Measurements from ENCODE around the gene FAAH.

The FAAH gene

DNA sequence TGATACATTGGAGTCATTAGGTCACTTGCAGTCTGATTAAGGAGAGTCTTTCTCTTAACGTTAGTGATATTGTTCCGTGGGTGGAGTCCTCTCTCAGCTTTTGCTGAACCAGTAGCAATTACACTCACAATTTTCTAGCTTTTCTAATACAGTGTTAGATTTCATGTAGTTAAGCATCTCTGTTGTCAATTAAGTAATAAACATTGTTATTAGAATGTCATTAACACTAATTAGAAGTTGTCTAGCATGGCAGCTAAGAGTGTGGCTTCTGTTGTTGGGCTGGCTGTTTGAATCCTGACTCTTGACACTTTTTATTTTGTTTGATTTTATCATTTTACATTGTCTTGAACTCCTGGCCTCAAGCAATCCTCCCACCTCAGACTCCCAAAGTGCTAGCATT is 33.4 kb downstream of the FAAH start:
- TF ChIP-seq, protein P1, sequence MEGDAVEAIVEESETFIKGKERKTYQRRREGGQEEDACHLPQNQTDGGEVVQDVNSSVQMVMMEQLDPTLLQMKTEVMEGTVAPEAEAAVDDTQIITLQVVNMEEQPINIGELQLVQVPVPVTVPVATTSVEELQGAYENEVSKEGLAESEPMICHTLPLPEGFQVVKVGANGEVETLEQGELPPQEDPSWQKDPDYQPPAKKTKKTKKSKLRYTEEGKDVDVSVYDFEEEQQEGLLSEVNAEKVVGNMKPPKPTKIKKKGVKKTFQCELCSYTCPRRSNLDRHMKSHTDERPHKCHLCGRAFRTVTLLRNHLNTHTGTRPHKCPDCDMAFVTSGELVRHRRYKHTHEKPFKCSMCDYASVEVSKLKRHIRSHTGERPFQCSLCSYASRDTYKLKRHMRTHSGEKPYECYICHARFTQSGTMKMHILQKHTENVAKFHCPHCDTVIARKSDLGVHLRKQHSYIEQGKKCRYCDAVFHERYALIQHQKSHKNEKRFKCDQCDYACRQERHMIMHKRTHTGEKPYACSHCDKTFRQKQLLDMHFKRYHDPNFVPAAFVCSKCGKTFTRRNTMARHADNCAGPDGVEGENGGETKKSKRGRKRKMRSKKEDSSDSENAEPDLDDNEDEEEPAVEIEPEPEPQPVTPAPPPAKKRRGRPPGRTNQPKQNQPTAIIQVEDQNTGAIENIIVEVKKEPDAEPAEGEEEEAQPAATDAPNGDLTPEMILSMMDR (IDR thresholded peaks at IDR 0.05; ENCODE audit: low read depth, low read length, missing control alignments), result no peak
- DNase-seq (ENCODE audit: extremely low read depth, low read depth), result no peak
- H3K4me3 ChIP-seq (replicated peaks; ENCODE audit: low read depth, low read length), result no peak overlapping the region

DNA sequence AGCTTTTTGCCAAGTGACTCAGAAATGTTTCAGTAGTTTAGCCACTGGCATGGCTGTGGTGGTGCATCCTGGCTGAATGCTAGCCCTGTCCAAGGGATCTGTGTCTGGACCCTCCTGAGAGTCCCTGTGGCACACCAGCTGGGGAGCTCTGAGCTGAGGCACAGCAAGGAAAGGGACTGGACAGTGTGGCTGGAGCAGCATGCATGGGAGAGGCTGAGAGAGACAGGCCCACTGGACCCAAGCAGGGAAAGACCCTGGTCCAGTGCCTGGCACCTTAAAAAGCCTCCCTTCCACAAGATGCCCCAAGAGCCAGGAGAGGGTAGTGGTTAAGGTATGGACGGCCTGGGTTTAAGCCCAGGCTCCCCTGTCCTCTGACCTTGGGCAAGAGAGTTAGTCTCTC is 35.3 kb downstream of the FAAH start:
- TF ChIP-seq, protein P1 (IDR thresholded peaks at IDR 0.05; ENCODE audit: low read depth, low read length, missing control alignments), result no peak
- DNase-seq (ENCODE audit: extremely low read depth, low read depth), result no peak
- H3K4me3 ChIP-seq (replicated peaks; ENCODE audit: low read depth, low read length), result no peak overlapping the region

DNA sequence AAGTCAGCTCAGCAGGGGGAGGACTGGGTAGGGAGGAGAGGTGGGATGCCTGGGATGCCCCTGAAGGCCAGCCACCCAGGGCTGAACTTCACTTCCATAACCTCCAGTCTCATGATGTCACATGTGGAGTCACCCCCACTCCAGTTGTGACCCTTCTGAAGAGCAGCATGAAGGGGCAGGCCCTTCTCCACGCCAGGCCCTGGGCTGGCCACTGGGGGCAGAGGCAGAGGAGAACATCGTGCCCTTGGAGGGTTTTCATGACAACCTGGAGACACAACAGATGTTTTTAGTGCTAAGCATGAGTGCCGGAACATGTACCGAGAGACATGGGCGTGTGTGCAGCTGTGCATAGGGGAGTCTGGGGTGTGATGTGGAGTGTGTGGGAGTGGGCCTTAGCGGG is 37.6 kb downstream of the FAAH start:
- no peak overlapping the region for H3K4me3 ChIP-seq (replicated peaks; ENCODE audit: low read depth, low read length)
- TF ChIP-seq, protein P1 (IDR thresholded peaks at IDR 0.05; ENCODE audit: low read depth, low read length, missing control alignments), result no peak
- DNase-seq (ENCODE audit: extremely low read depth, low read depth), result no peak

DNA sequence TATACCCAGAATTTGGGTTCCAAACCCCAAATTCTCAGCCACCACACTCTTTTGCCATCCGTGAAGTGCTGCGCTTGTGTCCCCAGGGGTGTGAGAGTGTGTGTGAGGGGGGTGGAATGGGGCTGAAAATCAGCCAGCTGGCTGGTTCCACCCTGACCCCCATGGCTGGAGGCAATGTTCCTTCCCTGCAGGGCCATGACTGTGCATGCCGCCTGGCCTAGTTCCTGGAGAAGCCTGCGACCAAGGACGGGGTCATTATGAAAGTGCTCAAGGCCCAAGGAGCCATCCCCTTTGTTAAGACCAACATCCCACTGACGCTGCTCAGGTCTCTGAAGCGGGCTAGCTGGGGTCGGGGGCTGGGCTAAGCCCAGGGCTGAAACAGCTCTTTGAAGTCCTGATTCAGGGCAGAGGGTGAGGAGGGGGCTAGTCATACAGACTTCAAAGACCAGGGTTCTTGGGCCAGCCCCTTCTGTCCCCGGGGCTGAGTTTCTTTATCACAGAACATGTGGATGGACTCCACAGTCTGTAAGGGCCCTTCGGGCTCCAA is 38.7 kb downstream of the FAAH start:
- DNase-seq (ENCODE audit: extremely low read depth, low read depth), result no peak
- no peak overlapping the region for H3K4me3 ChIP-seq (replicated peaks; ENCODE audit: low read depth, low read length)
- TF ChIP-seq, protein P1 (IDR thresholded peaks at IDR 0.05; ENCODE audit: low read depth, low read length, missing control alignments), result no peak

DNA sequence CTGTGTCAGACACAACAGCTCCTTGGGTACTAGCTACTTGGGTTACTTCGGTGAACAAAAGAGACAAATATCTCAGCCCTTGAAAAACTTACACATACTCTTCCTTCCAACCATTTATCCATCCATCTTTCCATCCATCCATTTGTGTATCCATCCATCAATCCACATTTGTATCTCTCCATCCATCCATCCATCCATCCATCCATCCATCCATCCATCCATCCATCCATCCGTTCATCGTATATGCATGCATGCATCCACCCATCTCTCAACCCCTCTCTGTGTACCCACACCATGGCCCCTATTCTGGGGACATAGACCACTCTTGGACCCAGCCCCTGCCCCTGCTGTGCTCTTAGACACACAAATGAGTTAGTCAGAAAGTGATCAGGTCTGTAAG is 40.2 kb downstream of the FAAH start:
- TF ChIP-seq, protein P1 (IDR thresholded peaks at IDR 0.05; ENCODE audit: low read depth, low read length, missing control alignments), result no peak
- DNase-seq (ENCODE audit: extremely low read depth, low read depth), result no peak
- H3K4me3 ChIP-seq (replicated peaks; ENCODE audit: low read depth, low read length), result no peak overlapping the region

DNA sequence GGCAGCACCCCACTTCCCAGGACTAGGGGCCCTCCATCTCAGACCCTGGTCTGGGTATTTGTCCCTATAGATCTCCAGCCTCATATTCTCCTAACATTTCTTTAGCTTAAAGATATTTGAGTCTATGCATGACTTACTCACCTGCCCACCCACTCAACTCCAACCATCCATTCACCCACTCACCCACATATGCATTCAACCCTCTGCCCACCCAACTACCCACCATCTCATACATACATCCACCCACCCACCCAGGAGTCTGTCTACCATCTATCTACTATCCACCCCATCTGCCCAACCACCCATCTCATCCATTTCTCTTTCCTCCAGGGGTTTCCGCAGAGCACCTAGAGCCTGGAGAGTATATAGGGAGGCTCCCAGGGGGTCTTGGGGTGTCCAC is 42.7 kb downstream of the FAAH start:
- TF ChIP-seq, protein P1 (IDR thresholded peaks at IDR 0.05; ENCODE audit: low read depth, low read length, missing control alignments), result no peak

DNA sequence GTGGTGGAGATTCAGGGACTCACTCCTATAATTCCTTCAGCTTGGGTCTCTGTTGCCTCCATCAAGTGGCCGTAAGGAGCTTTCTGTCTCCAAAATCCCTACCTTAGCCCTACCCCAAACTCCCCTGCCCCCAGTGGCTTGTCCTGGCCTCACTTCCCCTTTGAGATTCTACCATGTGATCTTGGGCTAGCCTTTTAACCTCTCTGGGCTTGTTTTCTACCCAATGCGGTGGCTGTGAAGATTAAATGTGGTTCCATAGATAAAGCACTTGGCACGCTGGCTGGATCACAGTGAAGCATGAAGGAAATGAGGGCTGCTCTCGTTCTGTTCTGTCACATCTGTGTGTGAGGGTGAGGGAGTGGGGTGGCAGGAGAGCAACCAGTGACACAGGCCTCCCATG is 43.6 kb downstream of the FAAH start:
- no peak overlapping the region for H3K4me3 ChIP-seq (replicated peaks; ENCODE audit: low read depth, low read length)
- TF ChIP-seq, protein P1 (IDR thresholded peaks at IDR 0.05; ENCODE audit: low read depth, low read length, missing control alignments), result no peak
- no peak for DNase-seq (ENCODE audit: extremely low read depth, low read depth)

More for the DNA sequence above, 42.7 kb downstream of the FAAH start:
- H3K4me3 ChIP-seq (replicated peaks; ENCODE audit: low read depth, low read length), result no peak overlapping the region
- DNase-seq (ENCODE audit: extremely low read depth, low read depth), result no peak

Data from HFF-Myc (cell line).